GM19023 (cell line): ENCODE data around the gene COX6A1.

Source experiments
- ATAC-seq: cut with Tn5 transposase; IDR thresholded peaks from one replicate; pipeline ENCODE4 v1.9.1; 2021; ENCODE audit warnings: mild to moderate bottlenecking, moderate library complexity; ENCODE audit not compliant: unreplicated experiment

The COX6A1 gene

DNA sequence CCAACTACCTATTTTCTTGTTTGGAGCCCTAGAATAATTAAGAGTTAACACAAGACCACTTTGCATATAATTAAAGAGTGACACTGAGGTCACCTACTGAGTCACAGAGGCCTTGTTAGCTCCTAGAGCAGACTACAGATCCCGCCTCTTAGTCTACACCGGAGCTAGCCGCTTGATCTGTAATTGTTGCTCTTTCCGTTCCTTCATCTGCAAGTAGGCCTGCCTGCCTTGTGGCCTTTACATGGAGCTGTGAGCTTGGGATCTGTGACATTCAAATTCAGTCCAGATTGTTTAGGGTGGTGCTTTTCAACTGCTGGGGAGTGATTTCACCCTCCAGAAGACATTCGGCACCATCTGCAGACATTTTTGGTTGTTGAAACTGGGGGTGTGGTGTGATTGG, 52.4 kb downstream of the COX6A1 start:
- no peak for ATAC-seq
